Measurements from ENCODE around the gene SIGLEC1. TPM values are rescaled to one million over a fixed set of nuclear protein-coding genes. Genes with fewer than 3 reads are reported as not detected.

The SIGLEC1 gene
- total RNA-seq, 1 donor from 2014 or later: not detected

GRCh38 chr20:3739054-3739925 is 26.9 kb upstream of the SIGLEC1 start:
- Histone ChIP-seq H3K36me3 (ENCODE audit: insufficient read depth, low read length) (no peaks in the 10 kb centered on the region), H3K27me3 (ENCODE audit: insufficient read depth, low read length) (peaks cover 2% of the 10 kb centered on the region), H3K79me2 (ENCODE audit: insufficient read depth, low read length) (no peaks in the 10 kb centered on the region), H3K9me3 (ENCODE audit: insufficient read depth, low read depth, low read length) (no peaks in the 10 kb centered on the region), H3K27ac (ENCODE audit: low read depth, low read length) (no peak overlapping the region), H3K4me2 (ENCODE audit: low read length) (no peak overlapping the region), H3K9ac (ENCODE audit: low read length) (no peak overlapping the region), H2AFZ (ENCODE audit: low read depth, low read length) (no peak overlapping the region), H3K4me3 (ENCODE audit: insufficient read depth, low read depth, low read length) (no peak overlapping the region), H4K20me1 (ENCODE audit: insufficient read depth, low read length) (no peaks in the 10 kb centered on the region), H3K4me1 (ENCODE audit: insufficient read depth, low read length) (no peaks in the 10 kb centered on the region)
- H3K4me1 Mint-ChIP-seq (ENCODE audit: low read depth, unreplicated experiment): no peaks in the 10 kb centered on the region
- H3K9me3 Mint-ChIP-seq (ENCODE audit: unreplicated experiment): no peaks in the 10 kb centered on the region
- no peak for DNase-seq (ENCODE audit: low read depth)
- no peak overlapping the region for H3K4me3 Mint-ChIP-seq (ENCODE audit: unreplicated experiment)
- peaks cover 33% of the 10 kb centered on the region for H3K27me3 Mint-ChIP-seq (ENCODE audit: low read depth, unreplicated experiment)
- no peaks in the 10 kb centered on the region for H3K36me3 Mint-ChIP-seq (ENCODE audit: low read depth, unreplicated experiment)
- no peak for TF ChIP-seq EZH2 (IDR thresholded peaks at IDR 0.05; ENCODE audit: insufficient read depth, low read length)
- TF ChIP-seq, protein P1, sequence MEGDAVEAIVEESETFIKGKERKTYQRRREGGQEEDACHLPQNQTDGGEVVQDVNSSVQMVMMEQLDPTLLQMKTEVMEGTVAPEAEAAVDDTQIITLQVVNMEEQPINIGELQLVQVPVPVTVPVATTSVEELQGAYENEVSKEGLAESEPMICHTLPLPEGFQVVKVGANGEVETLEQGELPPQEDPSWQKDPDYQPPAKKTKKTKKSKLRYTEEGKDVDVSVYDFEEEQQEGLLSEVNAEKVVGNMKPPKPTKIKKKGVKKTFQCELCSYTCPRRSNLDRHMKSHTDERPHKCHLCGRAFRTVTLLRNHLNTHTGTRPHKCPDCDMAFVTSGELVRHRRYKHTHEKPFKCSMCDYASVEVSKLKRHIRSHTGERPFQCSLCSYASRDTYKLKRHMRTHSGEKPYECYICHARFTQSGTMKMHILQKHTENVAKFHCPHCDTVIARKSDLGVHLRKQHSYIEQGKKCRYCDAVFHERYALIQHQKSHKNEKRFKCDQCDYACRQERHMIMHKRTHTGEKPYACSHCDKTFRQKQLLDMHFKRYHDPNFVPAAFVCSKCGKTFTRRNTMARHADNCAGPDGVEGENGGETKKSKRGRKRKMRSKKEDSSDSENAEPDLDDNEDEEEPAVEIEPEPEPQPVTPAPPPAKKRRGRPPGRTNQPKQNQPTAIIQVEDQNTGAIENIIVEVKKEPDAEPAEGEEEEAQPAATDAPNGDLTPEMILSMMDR (IDR thresholded peaks at IDR 0.05; ENCODE audit: insufficient read depth, low read depth, low read length): no peak
- no peak overlapping the region for H3K27ac Mint-ChIP-seq (ENCODE audit: unreplicated experiment)
- no peak for FAIRE-seq

DNA sequence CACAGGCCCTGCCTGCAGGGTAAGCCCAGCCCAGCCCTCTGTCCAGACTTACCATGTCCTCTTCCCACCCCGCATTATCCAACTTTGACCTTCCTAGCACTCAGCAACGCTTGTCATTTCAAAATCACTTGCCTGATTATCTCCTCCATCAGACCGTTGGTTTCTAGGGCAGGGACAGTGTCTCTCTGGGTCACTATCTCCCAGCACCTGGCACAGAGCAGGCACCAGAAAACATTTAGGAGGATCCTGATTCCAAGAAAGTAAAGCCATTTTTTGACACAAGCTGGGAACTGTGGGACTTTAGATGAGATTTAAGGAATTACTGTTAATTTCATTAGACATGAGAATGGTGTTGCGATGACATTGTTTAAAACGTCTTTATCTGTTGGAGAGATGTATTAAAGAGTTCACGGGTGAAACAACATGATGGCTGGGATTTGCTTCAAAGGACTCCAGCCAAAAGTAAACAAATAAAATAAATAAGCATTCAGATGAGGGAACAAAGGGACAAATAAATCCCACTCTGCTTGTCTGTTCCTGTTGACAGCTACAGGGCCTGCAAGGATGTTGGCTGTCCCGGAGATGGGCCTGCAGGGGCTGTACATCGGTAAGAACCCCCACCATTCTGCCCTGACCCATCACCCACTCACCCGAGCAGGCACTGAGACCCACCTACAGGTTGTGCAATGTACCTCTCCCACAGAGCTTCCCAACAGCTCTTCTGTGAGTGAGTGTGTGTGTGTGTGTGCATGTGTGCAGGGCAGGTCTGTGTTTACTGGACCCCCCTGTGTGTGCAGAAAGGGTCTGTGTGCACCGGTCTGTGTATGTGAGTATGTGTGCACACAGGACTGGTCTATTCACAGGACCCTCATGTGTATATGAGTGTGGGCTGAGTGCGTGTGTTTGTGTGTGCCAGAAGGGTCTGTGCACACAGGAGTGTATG is 26.0 kb upstream of the SIGLEC1 start:
- Mint-ChIP-seq H3K9me3 (ENCODE audit: unreplicated experiment) (no peaks in the 10 kb centered on the region), H3K27ac (ENCODE audit: unreplicated experiment) (no peak overlapping the region), H3K4me3 (ENCODE audit: unreplicated experiment) (no peak overlapping the region), H3K27me3 (ENCODE audit: low read depth, unreplicated experiment) (peaks cover 34% of the 10 kb centered on the region), H3K4me1 (ENCODE audit: low read depth, unreplicated experiment) (no peaks in the 10 kb centered on the region), H3K36me3 (ENCODE audit: low read depth, unreplicated experiment) (no peaks in the 10 kb centered on the region)
- Histone ChIP-seq H3K79me2 (ENCODE audit: insufficient read depth, low read length) (no peaks in the 10 kb centered on the region), H3K27ac (ENCODE audit: low read depth, low read length) (no peak overlapping the region), H3K4me2 (ENCODE audit: low read length) (no peak overlapping the region), H3K4me3 (ENCODE audit: insufficient read depth, low read depth, low read length) (no peak overlapping the region), H3K9me3 (ENCODE audit: insufficient read depth, low read depth, low read length) (no peaks in the 10 kb centered on the region), H2AFZ (ENCODE audit: low read depth, low read length) (no peak overlapping the region), H4K20me1 (ENCODE audit: insufficient read depth, low read length) (no peaks in the 10 kb centered on the region), H3K4me1 (ENCODE audit: insufficient read depth, low read length) (no peaks in the 10 kb centered on the region), H3K27me3 (ENCODE audit: insufficient read depth, low read length) (no peaks in the 10 kb centered on the region), H3K9ac (ENCODE audit: low read length) (no peak overlapping the region), H3K36me3 (ENCODE audit: insufficient read depth, low read length) (no peaks in the 10 kb centered on the region)
- DNase-seq (ENCODE audit: low read depth) (no peak), FAIRE-seq (no peak)
- TF ChIP-seq, protein P1 (IDR thresholded peaks at IDR 0.05; ENCODE audit: insufficient read depth, low read depth, low read length): no peak
- TF ChIP-seq EZH2 (IDR thresholded peaks at IDR 0.05; ENCODE audit: insufficient read depth, low read length): no peak

Measured in astrocyte (in vitro differentiated cells and primary cell).